Loucy (cell line): ENCODE results near the gene UBL7.

ENCODE experiments used
- CTCF ChIP-seq: fragments of 200-600 bp; sonication (generic); conservative IDR thresholded peaks from 2 replicates; pipeline ENCODE4 v1.5.1; 2014; ENCODE audit warnings: mild to moderate bottlenecking, antibody characterized with exemption, low read length
- EZH2phosphoT487 ChIP-seq: fragments of 200-600 bp; IDR thresholded peaks from 2 replicates; pipeline ENCODE4 v1.6.1; 2018; ENCODE audit warnings: antibody characterized with exemption, mild to moderate bottlenecking, moderate library complexity, borderline replicate concordance

GRCh38 chr15:74432271-74432967 lies 28.5 kb downstream of the UBL7 start:
- TF ChIP-seq CTCF (no peak), EZH2phosphoT487 (no peak)
